Lower leg skin (tissue), 4 donors: Measurements from ENCODE around the gene MTRFR. TPM values are rescaled to one million over a fixed set of nuclear protein-coding genes. Genes with fewer than 3 reads are reported as not detected.

Experiments used
- DNase-seq, 2 donors: peaks; one replicate each; pipeline ENCODE4 v3.0.0-alpha.2; 2019; ENCODE audit warnings: low spot score in 2 of 2
- H3K4me3 ChIP-seq: fragments of 200-600 bp; sonication (generic); 2 replicates; pipeline ENCODE4 v1.5.1; 2017; ENCODE audit warnings: mild to moderate bottlenecking, low read depth; ENCODE audit not compliant: poor library complexity, severe bottlenecking
- CTCF ChIP-seq, 3 donors: fragments of 450-650 bp; IDR thresholded peaks; one replicate each; pipeline ENCODE4 v1.5.1; 2016; ENCODE audit warnings: antibody characterized with exemption in 3 of 3, mild to moderate bottlenecking in 3 of 3, moderate library complexity in 2 of 3
- POLR2A ChIP-seq, 2 donors: fragments of 450-650 bp; IDR thresholded peaks; one replicate each; pipeline ENCODE4 v1.6.1; 2016 to 2017; ENCODE audit warnings: antibody characterized with exemption in 2 of 2, mild to moderate bottlenecking in 1 of 2, moderate library complexity in 1 of 2
- WGBS, 2 donors: methylation state at CpG; one replicate each; pipeline ENCODE4 v1.1.5; 2018; 5-methylcytosine and 5-hydroxymethylcytosine counted together
- intact Hi-C: fragments of 100-400 bp; cut with DNase I; formaldehyde crosslinking; loops from one replicate; pipeline ENCODE4 v1.15.0; 2023; ENCODE audit warnings: low total_unique reads
- total RNA-seq, 4 donors: library from RNA; depleted of rRNA; stranded (reverse); fragments of >200 nt; gene quantifications; one replicate each; pipeline ENCODE4 v1.1.0, GENCODE V29; 2016

MTRFR gene
- total RNA-seq, 4 donors from 2014 or later, result 9.8 to 27.0 (median 11.8) TPM

GRCh38 chr12:123305136-123305535 lies 71.9 kb downstream of the MTRFR start:
- WGBS, 2 donors, result 79 to 82% methylated on average over 3 of the region's 3 CpGs
- TF ChIP-seq POLR2A (IDR thresholded peaks at IDR 0.05) (no peak), CTCF (IDR thresholded peaks at IDR 0.05) (no peak)
- intact Hi-C loops, result no loop called here
- DNase-seq, result no peak
- no peak overlapping the region for H3K4me3 ChIP-seq

GRCh38 chr12:123306200-123306599 lies 73.0 kb downstream of the MTRFR start:
- intact Hi-C loops, result no loop called here
- TF ChIP-seq CTCF (IDR thresholded peaks at IDR 0.05), result no peak
- no peak for TF ChIP-seq POLR2A (IDR thresholded peaks at IDR 0.05)
- no peak overlapping the region for H3K4me3 ChIP-seq
- WGBS, 2 donors, result 90 to 95% methylated on average over 3 of the region's 3 CpGs
- DNase-seq, result no peak

Other genes with a start within 250 kb of the MTRFR start
- gene PITPNM2, start 82.3 kb upstream of the MTRFR start, total RNA-seq, result 1 to 10 TPM; 3.2 to 6.5 (median 4.2) TPM
- gene MPHOSPH9, start 295 bp upstream of the MTRFR start, total RNA-seq, result 10 to 100 TPM in 1 of 4 donors, 1 to 10 TPM in 3; 3.5 to 16.8 (median 9.8) TPM
- gene CDK2AP1, start 38.4 kb downstream of the MTRFR start, total RNA-seq, result 10 to 100 TPM; 35.3 to 85.6 (median 56.3) TPM
- gene SBNO1, start 131.4 kb downstream of the MTRFR start, total RNA-seq, result 10 to 100 TPM; 18.6 to 22.3 (median 20.8) TPM
- gene KMT5A, start 150.7 kb downstream of the MTRFR start, total RNA-seq, result 10 to 100 TPM; 49.3 to 69.3 (median 62.5) TPM
- gene RILPL2, start 203.2 kb downstream of the MTRFR start, total RNA-seq, result 1 to 10 TPM; 2.8 to 5.6 (median 4.2) TPM
- gene SNRNP35, start 224.7 kb downstream of the MTRFR start, total RNA-seq, result 10 to 100 TPM; 15.6 to 43.1 (median 22.9) TPM